PC-3 (cell line): ENCODE results near the gene HPX. TPM values are rescaled to one million over a fixed set of nuclear protein-coding genes. Genes with fewer than 3 reads are reported as not detected.
"Not testable (repeated sequence)": the region's sequence is repeated elsewhere in the genome, so short reads cannot be mapped to it uniquely, and the experiment has no call there.

Source experiments
- ATAC-seq: fragments of 200-7000 bp; cut with Tn5 transposase; 2 replicates; pipeline ENCODE4 v1.9.1; 2020; ENCODE audit warnings: mild to moderate bottlenecking, moderate library complexity
- BruUV-seq: library from RNA; stranded (reverse); fragments of 400-500 nt; replicated peaks from 2 replicates; lab custom pipeline; 2021; lab: Mats Ljungman, UMichigan
- CTCF ChIA-PET: fragments of 300-600 bp; sonication (Branson Sonifier 250); formaldehyde crosslinking; loops from one replicate; lab custom pipeline; 2022; ENCODE audit warnings: antibody characterized with exemption; lab: Charles Lee
- POLR2A ChIA-PET: fragments of 300-600 bp; sonication (Branson Sonifier 250); formaldehyde crosslinking; loops from one replicate; lab custom pipeline; 2022; ENCODE audit warnings: antibody characterized with exemption; ENCODE audit not compliant: unreplicated experiment; lab: Charles Lee
- DNase-seq: peaks from one replicate; pipeline ENCODE4 v3.0.0-alpha.2; 2015
- H2AFZ ChIP-seq: fragments of 300-600 bp; sonication (generic); 2 replicates; pipeline ENCODE4 v1.6.0; 2016; ENCODE audit warnings: antibody characterized with exemption, low read length
- H3F3A ChIP-seq: fragments of 300-600 bp; sonication (generic); one replicate; pipeline ENCODE4 v1.6.0; 2017; ENCODE audit warnings: antibody characterized with exemption, low read length, control low read depth, mild to moderate bottlenecking; ENCODE audit not compliant: unreplicated experiment
- H3K27ac ChIP-seq: fragments of 300-600 bp; sonication (generic); 2 replicates; pipeline ENCODE4 v1.5.1; 2016; ENCODE audit warnings: mild to moderate bottlenecking, low read length
- H3K27me3 ChIP-seq: fragments of 300-600 bp; sonication (generic); 2 replicates; pipeline ENCODE4 v1.6.1; 2016; ENCODE audit warnings: low read length, mixed read lengths
- H3K36me3 ChIP-seq: fragments of 300-600 bp; sonication (generic); 2 replicates; pipeline ENCODE4 v1.6.1; 2016; ENCODE audit warnings: low read depth, mixed run types, low read length, mixed read lengths
- H3K4me1 ChIP-seq: fragments of 300-600 bp; sonication (generic); 2 replicates; pipeline ENCODE4 v1.5.1; 2016; ENCODE audit warnings: low read length; ENCODE audit not compliant: insufficient read depth
- H3K4me2 ChIP-seq: fragments of 300-600 bp; sonication (generic); 2 replicates; pipeline ENCODE4 v1.6.0; 2016; ENCODE audit warnings: low read length
- H3K4me3 ChIP-seq: fragments of 300-600 bp; sonication (generic); 2 replicates; pipeline ENCODE4 v1.5.1; 2016; ENCODE audit warnings: mild to moderate bottlenecking, low read length, mixed read lengths
- H3K79me2 ChIP-seq: fragments of 300-600 bp; sonication (generic); 2 replicates; pipeline ENCODE4 v1.6.1; 2017; ENCODE audit warnings: low read length, mixed read lengths
- H3K9ac ChIP-seq: fragments of 300-600 bp; sonication (generic); 2 replicates; pipeline ENCODE4 v1.6.0; 2016; ENCODE audit warnings: mild to moderate bottlenecking, low read length
- H3K9me2 ChIP-seq: fragments of 300-600 bp; sonication (generic); replicated peaks from 2 replicates; pipeline ENCODE4 v1.6.1; 2016; ENCODE audit warnings: mixed run types, low read length, mixed read lengths
- H3K9me3 ChIP-seq: fragments of 300-600 bp; sonication (generic); 2 replicates; pipeline ENCODE4 v1.6.1; 2016; ENCODE audit warnings: low read length, mixed read lengths
- H4K20me1 ChIP-seq: fragments of 300-600 bp; sonication (generic); 2 replicates; pipeline ENCODE4 v1.6.1; 2016; ENCODE audit warnings: low read length, mixed read lengths
- CTCF ChIP-seq: fragments of 300-600 bp; sonication (generic); conservative IDR thresholded peaks from 2 replicates; pipeline ENCODE4 v1.5.1; 2017; ENCODE audit warnings: antibody characterized with exemption, low read depth, mild to moderate bottlenecking, low read length
- EZH2 ChIP-seq: fragments of 300-600 bp; sonication (generic); IDR thresholded peaks from one replicate; pipeline ENCODE4 v1.6.1; 2017; ENCODE audit warnings: antibody characterized with exemption, mild to moderate bottlenecking, low read length; ENCODE audit not compliant: unreplicated experiment
- EZH2phosphoT487 ChIP-seq: fragments of 300-600 bp; sonication (generic); IDR thresholded peaks from 2 replicates; pipeline ENCODE4 v1.6.1; 2018; ENCODE audit warnings: mild to moderate bottlenecking, antibody characterized with exemption, low read length, borderline replicate concordance
- intact Hi-C: fragments of 100-400 bp; cut with micrococcal nuclease; formaldehyde crosslinking; loops from 2 replicates; pipeline ENCODE4 v1.9.0; 2023
- total RNA-seq: library from RNA; depleted of rRNA; stranded (reverse); fragments of >200 nt; gene quantifications from 2 replicates; pipeline ENCODE4 v1.2.3, GENCODE V29; 2014

Gene HPX
- total RNA-seq, 1 experiment from 2014 or later = 1.6 TPM

GRCh38 chr11:6393989-6394670 lies 46.7 kb downstream of the HPX start:
- H3K4me2 ChIP-seq = no peak overlapping the region
- H3K27ac ChIP-seq = no peak overlapping the region
- no peaks in the 10 kb centered on the region for H3K9me2 ChIP-seq
- H3K9ac ChIP-seq = no peak overlapping the region
- H3K27me3 ChIP-seq = no peaks in the 10 kb centered on the region
- H3K36me3 ChIP-seq = no peaks in the 10 kb centered on the region
- CTCF ChIA-PET = no interaction called here
- POLR2A ChIA-PET = no interaction called here
- H3K79me2 ChIP-seq = no peaks in the 10 kb centered on the region
- TF ChIP-seq EZH2 (no peak), EZH2phosphoT487 (no peak), CTCF (no peak)
- ATAC-seq = no peak
- no peaks in the 10 kb centered on the region for H3K9me3 ChIP-seq
- no peak overlapping the region for H2AFZ ChIP-seq
- no peaks in the 10 kb centered on the region for H4K20me1 ChIP-seq
- intact Hi-C loops = no loop called here
- no peaks in the 10 kb centered on the region for H3F3A ChIP-seq
- no TSS peak for BruUV-seq
- no peak for DNase-seq
- no peak overlapping the region for H3K4me3 ChIP-seq
- peaks cover 21% of the 10 kb centered on the region for H3K4me1 ChIP-seq

GRCh38 chr11:6392251-6392650 lies 48.5 kb downstream of the HPX start:
- H3K27ac ChIP-seq, CTCF ChIA-PET, H3K36me3 ChIP-seq, H2AFZ ChIP-seq, H3K79me2 ChIP-seq, BruUV-seq, H3K9ac ChIP-seq, DNase-seq, H3K9me3 ChIP-seq, H3K27me3 ChIP-seq, H3K9me2 ChIP-seq, H3K4me2 ChIP-seq, ATAC-seq, intact Hi-C loops, POLR2A ChIA-PET, H3K4me3 ChIP-seq, H3F3A ChIP-seq, H4K20me1 ChIP-seq: not testable (repeated sequence)
- H3K4me1 ChIP-seq = peaks cover 14% of the 10 kb centered on the region

- BruUV-seq = no TSS peak
- H3K9me3 ChIP-seq = no peaks in the 10 kb centered on the region
- H3F3A ChIP-seq = no peaks in the 10 kb centered on the region
- ChIA-PET POLR2A (no interaction called here), CTCF (no interaction called here)
- no peaks in the 10 kb centered on the region for H3K36me3 ChIP-seq
- no peak overlapping the region for H2AFZ ChIP-seq
- H3K9me2 ChIP-seq = no peaks in the 10 kb centered on the region
- no peaks in the 10 kb centered on the region for H3K79me2 ChIP-seq
- TF ChIP-seq CTCF = no peak
- no peak for TF ChIP-seq EZH2phosphoT487
- no peak for TF ChIP-seq EZH2
- intact Hi-C loops = loop anchor here (2.0 kb wide), 2 partner anchors 27 to 83 kb away; partner anchors contain the start of gene APBB1
- ATAC-seq (no peak), DNase-seq (no peak)
- H3K27me3 ChIP-seq = no peaks in the 10 kb centered on the region
- H3K27ac ChIP-seq = no peak overlapping the region
- peaks cover 12% of the 10 kb centered on the region for H3K4me1 ChIP-seq
- no peak overlapping the region; the same call in 1 of the 2 replicates for H3K4me2 ChIP-seq
- no peak overlapping the region for H3K9ac ChIP-seq
- no peaks in the 10 kb centered on the region for H4K20me1 ChIP-seq
- no peak overlapping the region for H3K4me3 ChIP-seq
Measured at GRCh38 chr11:6391537-6392134, 49.2 kb downstream of the HPX start.
